Esophagus (tissue), 2 donors: ENCODE data around the gene ERN1. TPM values are rescaled to one million over a fixed set of nuclear protein-coding genes. Genes with fewer than 3 reads are reported as not detected.
"Not testable (repeated sequence)": the region's sequence is repeated elsewhere in the genome, so short reads cannot be mapped to it uniquely, and the experiment has no call there.

Experiments
- H3K27ac ChIP-seq, 2 donors: one replicate each; pipeline ENCODE4 v1.5.1; 2013; ENCODE audit warnings: low read depth in 2 of 2, mild to moderate bottlenecking in 2 of 2, inconsistent platforms in 1 of 2, low read length in 1 of 2, moderate library complexity in 1 of 2
- H3K27me3 ChIP-seq, 2 donors: one replicate each; pipeline ENCODE4 v1.6.1; 2013; ENCODE audit warnings: low read length in 2 of 2, control low read depth in 1 of 2, mild to moderate bottlenecking in 1 of 2; ENCODE audit not compliant: insufficient read depth in 2 of 2, control insufficient read depth in 1 of 2
- H3K36me3 ChIP-seq, 2 donors: one replicate each; pipeline ENCODE4 v1.6.1; 2013; ENCODE audit warnings: low read length in 1 of 2; ENCODE audit not compliant: control insufficient read depth in 2 of 2, insufficient read depth in 2 of 2
- H3K4me1 ChIP-seq, 2 donors: one replicate each; pipeline ENCODE4 v1.6.1; 2013; ENCODE audit warnings: low read length in 1 of 2; ENCODE audit not compliant: control insufficient read depth in 2 of 2, insufficient read depth in 2 of 2
- H3K4me3 ChIP-seq, 2 donors: one replicate each; pipeline ENCODE4 v1.5.1; 2013; ENCODE audit warnings: low read length in 2 of 2, mild to moderate bottlenecking in 2 of 2, low read depth in 1 of 2, moderate library complexity in 1 of 2
- H3K9me3 ChIP-seq, 2 donors: one replicate each; pipeline ENCODE4 v1.6.1; 2013; ENCODE audit warnings: mild to moderate bottlenecking in 2 of 2, low read depth in 1 of 2, low read length in 1 of 2, moderate library complexity in 1 of 2; ENCODE audit not compliant: control insufficient read depth in 2 of 2, insufficient read depth in 1 of 2
- whole genome bisulfite sequencing, 2 donors: extraction: QIAGEN DNeasy Blood & Tissue Kit; methylation state at CpG; one replicate each; pipeline ENCODE4 v1.1.7; 2013; 5-methylcytosine and 5-hydroxymethylcytosine counted together
- polyA plus RNA-seq, 2 donors: library from polyadenylated mRNA; stranded (reverse); fragments of 200-250 nt; gene quantifications; one replicate each; pipeline ENCODE4 v1.2.3, GENCODE V29; 2013
- donor health status: healthy with polysubstance abuse.
- donor health status: Bipolar disorder and iron deficiency.

Gene ERN1
- polyA plus RNA-seq, 2 donors: 4.5 TPM

DNA sequence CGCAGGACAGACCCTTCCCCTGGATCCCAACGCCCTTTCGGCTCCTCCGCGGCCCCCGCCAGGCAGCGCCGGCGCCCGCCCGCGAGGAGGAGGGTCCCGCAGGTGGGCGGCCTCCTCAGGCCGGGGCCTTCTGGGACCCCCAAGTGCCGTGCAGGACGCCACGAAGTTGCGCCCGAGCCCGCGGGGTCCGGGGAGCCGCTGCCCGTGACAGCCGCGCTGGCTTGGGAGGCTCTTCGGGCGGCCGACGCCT is 504 bp downstream of the ERN1 start:
- Histone ChIP-seq H3K4me1 (peaks cover 0 to 3% of the 10 kb centered on the region in 2 donors), H3K36me3 (no peaks in the 10 kb centered on the region), H3K4me3 (peak overlapping the region; percentile 92 to 93), H3K27ac (peak overlapping the region; percentile 98 to 99), H3K27me3 (no peaks in the 10 kb centered on the region), H3K9me3 (no peaks in the 10 kb centered on the region)
- 0% methylated on average over 27 to 31 of the region's 31 CpGs for WGBS, 2 donors

DNA sequence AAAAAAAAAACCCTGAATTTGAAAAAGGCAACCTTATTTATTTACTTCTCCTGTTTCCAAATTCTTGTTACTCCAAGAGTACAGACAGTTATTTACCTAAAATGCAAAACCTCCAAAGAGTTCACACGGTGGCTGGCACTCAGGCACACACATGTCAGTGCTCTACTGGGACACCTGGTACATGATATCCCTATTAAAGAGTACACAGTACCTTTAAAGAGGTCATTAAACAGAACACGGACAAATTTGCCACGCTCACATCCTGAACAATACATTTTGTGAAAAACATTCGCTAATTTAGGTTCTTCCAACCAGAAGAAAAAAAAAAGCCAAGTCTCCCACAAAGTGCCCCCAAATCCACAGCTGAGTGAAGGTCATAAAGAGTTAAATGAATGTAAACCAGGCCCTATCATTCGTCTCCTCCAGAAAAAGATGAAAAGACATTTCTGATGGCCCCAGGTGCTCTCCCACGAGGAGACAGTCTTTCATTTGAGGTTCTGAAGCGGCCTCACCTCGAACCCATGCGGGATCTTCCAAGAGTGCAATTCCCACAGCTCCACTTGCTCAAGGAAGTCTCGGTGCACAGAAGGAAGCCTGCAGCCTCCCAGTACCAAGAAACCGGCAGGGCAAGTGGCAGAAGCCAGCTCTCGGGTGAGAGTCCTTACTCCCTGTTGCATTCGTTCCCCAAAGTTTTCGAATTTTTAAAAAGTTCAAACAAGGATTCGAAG is 993 bp downstream of the ERN1 start:
- peaks cover 0 to 3% of the 10 kb centered on the region in 2 donors for H3K4me1 ChIP-seq

DNA sequence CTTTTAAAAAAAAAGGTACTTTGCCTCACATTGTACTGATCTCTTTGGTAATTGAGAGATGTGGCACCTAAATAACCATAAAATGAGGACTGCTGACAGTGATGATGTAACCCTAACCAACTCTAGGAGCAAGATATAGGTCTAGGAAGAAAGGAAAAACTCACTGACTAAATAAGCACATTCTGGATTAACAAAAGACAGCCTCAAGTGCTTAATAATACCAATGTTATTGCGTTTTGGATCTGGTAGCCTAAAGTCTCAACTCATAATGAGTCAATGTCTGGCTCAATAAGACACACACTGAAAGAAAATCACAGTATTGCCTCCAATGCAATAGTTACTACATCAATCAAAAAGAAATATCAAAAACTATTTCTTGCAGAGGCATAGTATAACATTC is 3.0 kb downstream of the ERN1 start:
- Histone ChIP-seq H3K4me1 (peaks cover 0 to 3% of the 10 kb centered on the region in 2 donors), H3K27ac (no peak overlapping the region), H3K4me3 (no peak overlapping the region), H3K27me3 (no peaks in the 10 kb centered on the region), H3K36me3 (no peaks in the 10 kb centered on the region), H3K9me3 (no peaks in the 10 kb centered on the region)
- WGBS, 2 donors: 32 to 50% methylated on average over 1 of the region's 1 CpG

More for the DNA sequence above, 993 bp downstream of the ERN1 start:
- Histone ChIP-seq H3K27ac (peak overlapping the region; percentile 98 to 99), H3K36me3 (no peaks in the 10 kb centered on the region), H3K27me3 (no peaks in the 10 kb centered on the region), H3K4me3 (peak overlapping the region; percentile 92 to 93), H3K9me3 (no peaks in the 10 kb centered on the region)
- WGBS, 2 donors: 8 to 11% methylated on average over 15 of the region's 15 CpGs

DNA sequence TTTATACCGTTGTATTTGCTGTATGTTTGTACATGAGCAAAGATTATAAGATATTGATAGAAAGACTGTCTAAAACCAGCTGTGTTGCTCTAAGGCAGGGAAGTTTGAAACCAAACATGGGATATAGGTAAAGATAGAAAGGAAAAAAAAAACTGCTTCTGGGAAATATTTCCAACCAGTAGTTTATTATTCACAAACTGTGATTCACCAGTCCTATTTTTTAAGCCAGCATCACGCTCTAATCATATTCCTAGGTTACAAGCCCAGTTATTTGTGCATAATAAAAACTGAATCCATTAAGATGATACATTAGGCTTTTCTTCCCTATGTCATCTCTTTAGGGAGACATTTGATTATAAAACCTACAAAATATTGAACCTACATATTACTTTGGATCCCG is 4.0 kb downstream of the ERN1 start:
- no peaks in the 10 kb centered on the region for H3K9me3 ChIP-seq
- no peak overlapping the region for H3K27ac ChIP-seq
- H3K4me1 ChIP-seq: peaks cover 0 to 3% of the 10 kb centered on the region in 2 donors
- no peak overlapping the region for H3K4me3 ChIP-seq
- no peaks in the 10 kb centered on the region for H3K27me3 ChIP-seq
- WGBS, 2 donors: 79 to 82% methylated on average over 3 of the region's 3 CpGs
- H3K36me3 ChIP-seq: no peaks in the 10 kb centered on the region

DNA sequence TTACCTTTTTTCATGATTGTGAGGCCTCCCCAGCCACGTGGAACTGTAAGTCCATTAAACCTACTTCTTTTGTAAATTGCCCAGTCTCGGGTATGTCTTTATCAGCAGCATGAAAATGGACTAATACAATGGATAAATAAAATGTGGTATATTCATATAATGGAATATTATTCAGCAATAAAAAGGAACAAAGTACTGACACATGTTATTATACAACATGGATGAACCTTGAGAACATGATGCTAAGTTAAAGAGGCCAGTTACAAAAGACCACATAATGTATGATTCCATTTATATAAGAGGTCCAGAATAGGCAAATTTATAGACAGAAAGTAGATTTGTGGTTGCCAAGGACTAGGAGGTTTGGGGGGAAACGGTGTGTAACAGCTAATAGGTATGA is 5.3 kb downstream of the ERN1 start:
- H3K9me3 ChIP-seq: no peaks in the 10 kb centered on the region
- no peak overlapping the region for H3K4me3 ChIP-seq
- WGBS, 2 donors: 94 to 95% methylated on average over 3 of the region's 3 CpGs
- no peaks in the 10 kb centered on the region for H3K36me3 ChIP-seq
- H3K4me1 ChIP-seq: no peaks in the 10 kb centered on the region
- no peak overlapping the region for H3K27ac ChIP-seq
- H3K27me3 ChIP-seq: no peaks in the 10 kb centered on the region

DNA sequence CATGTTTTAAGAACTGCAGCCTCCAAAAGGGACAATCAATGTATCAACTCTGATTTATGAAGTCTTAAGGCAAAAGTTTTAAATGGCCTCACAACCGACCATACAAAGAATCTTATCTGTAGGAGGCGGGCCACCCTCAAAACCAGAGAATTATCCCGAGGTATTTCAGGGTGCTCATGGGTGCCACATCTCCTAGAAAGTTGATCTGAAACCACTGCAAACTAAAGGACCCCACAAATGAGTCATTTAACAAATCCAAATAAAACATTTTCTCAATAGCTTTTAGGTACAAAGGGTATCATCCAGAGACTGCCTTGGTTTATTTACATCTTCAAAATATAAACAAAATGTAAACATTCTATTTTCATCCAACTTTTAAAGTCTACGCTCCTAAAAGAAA is 6.8 kb downstream of the ERN1 start:
- H3K4me1 ChIP-seq: peaks cover 0 to 5% of the 10 kb centered on the region in 2 donors
- no peaks in the 10 kb centered on the region for H3K36me3 ChIP-seq
- H3K4me3 ChIP-seq: no peak overlapping the region
- no peaks in the 10 kb centered on the region for H3K9me3 ChIP-seq
- WGBS, 2 donors: 79 to 80% methylated on average over 4 of the region's 4 CpGs
- H3K27me3 ChIP-seq: no peaks in the 10 kb centered on the region
- no peak overlapping the region for H3K27ac ChIP-seq

DNA sequence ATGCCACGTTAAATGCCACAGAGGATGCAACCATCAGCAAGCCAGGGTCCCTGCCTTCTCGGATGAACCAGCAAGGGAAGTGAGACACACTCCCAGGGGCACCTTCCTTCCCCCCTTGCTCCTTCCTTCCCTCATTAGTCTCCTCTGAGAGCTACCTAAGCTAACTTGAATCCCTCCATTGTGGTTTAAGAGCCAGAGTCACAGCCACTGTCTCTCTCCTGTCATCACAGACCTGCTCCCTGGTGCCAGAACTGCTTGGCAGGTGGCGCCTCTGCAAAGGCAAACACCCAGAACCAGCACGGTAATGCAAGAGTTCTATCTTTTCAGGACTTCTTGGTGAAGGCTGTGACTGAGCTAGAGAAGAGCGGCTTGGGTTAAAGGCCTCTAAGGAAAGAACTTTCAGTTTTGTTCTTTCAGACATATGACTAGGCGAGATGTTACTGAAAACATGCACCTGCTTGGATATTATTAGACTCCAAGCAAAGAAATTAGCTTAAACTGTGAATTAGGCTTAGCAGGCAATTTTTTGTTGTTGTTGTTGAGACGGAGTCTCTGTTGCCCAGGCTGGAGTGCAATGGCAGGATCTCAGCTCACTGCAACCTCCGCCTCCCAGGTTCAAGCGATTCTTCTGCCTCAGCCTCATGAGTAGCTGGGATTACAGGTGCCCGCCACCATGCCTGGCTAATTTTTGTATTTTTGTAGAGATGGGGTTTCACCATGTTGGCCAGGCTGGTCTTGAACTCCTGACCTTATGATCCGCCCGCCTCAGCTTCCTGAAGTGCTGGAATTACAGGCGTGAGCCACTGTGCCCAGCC is 8.8 kb downstream of the ERN1 start:
- H3K4me3 ChIP-seq, H3K27me3 ChIP-seq, H3K4me1 ChIP-seq, H3K9me3 ChIP-seq, H3K36me3 ChIP-seq: not testable (repeated sequence)
- H3K27ac ChIP-seq: peak overlapping the region in 1 of 2 donors; percentile 26
- WGBS, 2 donors: 81 to 88% methylated on average over 13 of the region's 13 CpGs

DNA sequence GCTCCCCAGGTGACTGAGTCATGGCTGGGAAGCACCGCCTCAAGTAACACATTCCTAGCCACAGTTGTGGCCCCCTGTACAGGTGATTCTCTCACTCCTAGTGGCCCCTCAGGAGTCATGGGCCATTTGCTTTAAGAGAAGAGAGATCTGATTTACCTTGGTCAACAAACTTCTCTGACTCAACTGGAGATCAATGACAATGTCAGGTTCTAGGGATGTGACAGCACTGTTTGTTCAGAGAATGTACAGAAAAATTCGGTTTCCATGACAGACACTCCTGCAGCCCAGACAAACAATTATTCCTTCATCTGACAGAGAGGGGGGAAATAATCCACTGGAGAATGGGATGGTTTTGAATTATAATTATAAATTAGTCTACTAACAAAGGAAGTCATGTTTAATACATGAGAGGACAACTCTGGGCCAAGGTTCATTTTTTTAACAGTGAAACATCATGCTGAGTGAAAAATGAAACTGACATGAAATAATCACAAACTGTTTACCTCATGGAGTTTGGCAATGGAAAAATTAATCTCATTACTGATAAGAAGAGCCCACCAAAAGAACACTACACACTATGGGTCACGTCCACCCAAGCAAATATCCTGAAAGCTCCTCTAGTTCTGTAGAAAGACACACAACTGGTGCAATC is 9.7 kb downstream of the ERN1 start:
- H3K27ac ChIP-seq: no peak overlapping the region
- no peaks in the 10 kb centered on the region for H3K36me3 ChIP-seq
- no peaks in the 10 kb centered on the region for H3K9me3 ChIP-seq
- no peak overlapping the region for H3K4me3 ChIP-seq
- WGBS, 2 donors: 70 to 80% methylated on average over 3 of the region's 3 CpGs
- peaks cover 0 to 7% of the 10 kb centered on the region in 2 donors for H3K4me1 ChIP-seq
- H3K27me3 ChIP-seq: no peaks in the 10 kb centered on the region

DNA sequence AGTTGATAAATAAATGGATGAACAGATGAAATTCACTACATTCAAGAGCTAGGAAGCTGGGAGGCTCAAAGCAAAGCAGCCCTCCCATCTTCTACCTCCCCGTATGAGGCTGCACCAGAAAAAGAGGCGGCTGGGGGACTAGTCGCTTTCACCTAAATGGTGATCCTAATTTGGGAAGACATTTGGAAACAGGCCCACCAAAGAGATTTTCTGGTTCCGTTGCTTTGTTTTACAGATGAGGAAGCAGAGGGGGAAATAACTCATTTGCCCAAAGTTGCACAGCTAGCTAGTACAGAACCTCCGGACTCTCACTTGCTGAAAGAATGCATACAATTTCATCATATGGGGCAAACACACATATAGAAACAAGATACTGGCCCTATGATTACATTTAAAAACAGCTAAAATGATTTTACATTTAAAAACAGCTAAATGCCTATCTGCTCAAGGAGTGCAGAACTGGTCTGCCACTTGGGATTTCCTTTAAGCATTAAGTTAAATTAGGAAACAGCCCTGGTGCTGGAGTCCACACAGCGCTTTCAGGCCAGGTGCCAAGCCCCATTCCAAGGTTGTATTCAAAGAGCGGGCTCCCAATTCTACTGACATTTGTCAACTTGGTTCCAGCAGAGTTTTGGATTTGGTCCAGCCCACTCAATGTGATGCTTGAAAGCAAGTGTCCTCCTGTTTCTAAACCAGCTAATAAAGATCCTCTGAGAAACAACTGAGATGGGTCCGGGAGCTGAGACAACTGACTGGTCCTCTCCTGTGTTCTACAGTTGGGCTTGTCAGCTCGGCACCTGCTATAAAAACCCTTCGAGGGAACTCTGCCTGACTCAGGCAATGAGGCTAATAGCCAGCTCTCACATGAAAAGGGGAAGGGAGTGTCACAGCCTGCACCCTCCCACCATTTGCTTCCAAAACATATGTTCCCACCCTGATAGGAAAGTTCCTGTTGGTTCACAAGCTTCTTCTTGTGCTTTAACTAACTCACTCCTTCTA is 11.7 kb downstream of the ERN1 start:
- WGBS, 2 donors: 36 to 41% methylated on average over 10 of the region's 10 CpGs
- Histone ChIP-seq H3K4me3 (no peak overlapping the region), H3K9me3 (no peaks in the 10 kb centered on the region), H3K27me3 (no peaks in the 10 kb centered on the region), H3K4me1 (peaks cover 0 to 7% of the 10 kb centered on the region in 2 donors), H3K27ac (peak overlapping the region; percentile 7 to 64), H3K36me3 (no peaks in the 10 kb centered on the region)
